Breast epithelium (tissue), 4 donors: ENCODE data around the gene KRT23. TPM values are rescaled to one million over a fixed set of nuclear protein-coding genes. Genes with fewer than 3 reads are reported as not detected.

Experiments
- DNase-seq, 2 donors: peaks; one replicate each; pipeline ENCODE4 v3.0.0-alpha.2; 2019; ENCODE audit warnings: low spot score in 2 of 2
- H3K27ac ChIP-seq, 2 donors: fragments of 200-600 bp; sonication (generic) in 1 of 2; one replicate each; pipeline ENCODE4 v1.5.1; 2016 to 2019; ENCODE audit warnings: mild to moderate bottlenecking in 1 of 2
- H3K27me3 ChIP-seq, 2 donors: fragments of 200-600 bp; sonication (generic) in 1 of 2; one replicate each; pipeline versions ENCODE4 v1.5.1 to v1.6.0; 2017 to 2019; ENCODE audit warnings: control low read depth in 1 of 2, mild to moderate bottlenecking in 1 of 2
- H3K36me3 ChIP-seq: fragments of 200-600 bp; one replicate; pipeline ENCODE4 v1.5.1; 2019
- H3K4me1 ChIP-seq, 2 donors: fragments of 200-600 bp; sonication (generic); one replicate each; pipeline ENCODE4 v1.5.1; 2016 to 2019; ENCODE audit warnings: control low read depth in 1 of 2
- H3K4me3 ChIP-seq, 3 donors: fragments of 200-600 bp; sonication (generic); 1 replicate in 2 of 3; 2 replicates in 1 of 3; pipeline ENCODE4 v1.5.1; 2016 to 2019; ENCODE audit warnings: mild to moderate bottlenecking in 3 of 3, moderate library complexity in 2 of 3
- H3K9me3 ChIP-seq, 2 donors: fragments of 200-600 bp; sonication (generic) in 1 of 2; one replicate each; pipeline ENCODE4 v1.5.1; 2016 to 2019; ENCODE audit warnings: control low read depth in 1 of 2
- POLR2A ChIP-seq: fragments of 450-650 bp; IDR thresholded peaks from one replicate; pipeline ENCODE4 v1.6.1; 2016; ENCODE audit warnings: antibody characterized with exemption, mild to moderate bottlenecking, moderate library complexity
- POLR2AphosphoS5 ChIP-seq, 3 donors: sonication (generic); formaldehyde crosslinking; IDR thresholded peaks; one replicate each; pipeline ENCODE4 v1.6.1; 2017; ENCODE audit warnings: antibody characterized with exemption in 3 of 3
- intact Hi-C: fragments of 100-400 bp; cut with DNase I; formaldehyde crosslinking; loops from one replicate; pipeline ENCODE4 v1.15.1; 2023; ENCODE audit warnings: low total_unique reads
- total RNA-seq, 3 donors: library from RNA; depleted of rRNA; stranded (reverse); fragments of >200 nt; gene quantifications; one replicate each; pipeline ENCODE4 v1.1.0, GENCODE V29; 2016
- TF ChIP-seq, protein P1 (sequence below), 3 donors: fragments of 450-650 bp; IDR thresholded peaks; one replicate each; pipeline ENCODE4 v1.5.1; 2016 to 2017; ENCODE audit warnings: antibody characterized with exemption in 3 of 3, mild to moderate bottlenecking in 3 of 3, moderate library complexity in 3 of 3

KRT23 gene
- total RNA-seq, 3 donors from 2014 or later, result 37.7 to 57.5 TPM; not detected in 1

GRCh38 chr17:40980117-40980516 is 42.7 kb upstream of the KRT23 start:
- Histone ChIP-seq H3K4me3 (no peak overlapping the region), H3K4me1 (no peaks in the 10 kb centered on the region), H3K36me3 (no peaks in the 10 kb centered on the region), H3K27ac (no peak overlapping the region), H3K27me3 (no peaks in the 10 kb centered on the region), H3K9me3 (no peaks in the 10 kb centered on the region)
- TF ChIP-seq, protein P1, sequence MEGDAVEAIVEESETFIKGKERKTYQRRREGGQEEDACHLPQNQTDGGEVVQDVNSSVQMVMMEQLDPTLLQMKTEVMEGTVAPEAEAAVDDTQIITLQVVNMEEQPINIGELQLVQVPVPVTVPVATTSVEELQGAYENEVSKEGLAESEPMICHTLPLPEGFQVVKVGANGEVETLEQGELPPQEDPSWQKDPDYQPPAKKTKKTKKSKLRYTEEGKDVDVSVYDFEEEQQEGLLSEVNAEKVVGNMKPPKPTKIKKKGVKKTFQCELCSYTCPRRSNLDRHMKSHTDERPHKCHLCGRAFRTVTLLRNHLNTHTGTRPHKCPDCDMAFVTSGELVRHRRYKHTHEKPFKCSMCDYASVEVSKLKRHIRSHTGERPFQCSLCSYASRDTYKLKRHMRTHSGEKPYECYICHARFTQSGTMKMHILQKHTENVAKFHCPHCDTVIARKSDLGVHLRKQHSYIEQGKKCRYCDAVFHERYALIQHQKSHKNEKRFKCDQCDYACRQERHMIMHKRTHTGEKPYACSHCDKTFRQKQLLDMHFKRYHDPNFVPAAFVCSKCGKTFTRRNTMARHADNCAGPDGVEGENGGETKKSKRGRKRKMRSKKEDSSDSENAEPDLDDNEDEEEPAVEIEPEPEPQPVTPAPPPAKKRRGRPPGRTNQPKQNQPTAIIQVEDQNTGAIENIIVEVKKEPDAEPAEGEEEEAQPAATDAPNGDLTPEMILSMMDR (IDR thresholded peaks at IDR 0.05), result no peak
- TF ChIP-seq POLR2AphosphoS5 (IDR thresholded peaks at IDR 0.05) (no peak), POLR2A (no peak)
- intact Hi-C loops, result loop anchor here (5.0 kb wide), 1 partner anchor 122 kb away; the partner anchor contains the start of gene KRTAP4-16
- no peak for DNase-seq

DNA sequence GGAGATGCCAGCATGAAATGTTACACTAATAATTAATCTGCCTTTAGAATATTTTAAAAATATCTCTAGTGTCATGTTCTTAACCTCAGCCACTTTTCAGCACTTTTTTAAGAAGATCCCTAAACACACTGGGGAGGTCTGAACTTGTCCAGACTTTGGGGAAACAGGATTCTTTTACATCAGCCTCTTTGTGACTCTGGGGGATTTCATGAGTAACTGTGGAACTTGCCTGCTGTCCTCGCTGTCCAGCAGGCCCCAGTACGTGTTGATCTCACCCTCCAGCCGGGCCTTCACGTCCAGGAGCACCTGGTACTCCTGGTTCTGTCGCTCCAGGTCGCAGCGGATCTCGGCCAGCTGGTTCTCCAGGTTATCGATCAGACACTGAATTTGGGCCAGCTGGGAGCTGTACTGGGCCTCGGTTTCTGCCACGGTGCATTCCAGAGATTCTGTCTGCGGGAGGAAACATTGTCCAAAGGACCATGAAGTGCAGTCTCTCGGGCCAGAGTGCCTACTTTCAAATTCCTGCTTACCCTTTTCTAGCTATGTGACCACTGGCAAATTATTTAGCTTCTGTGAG is 41.2 kb upstream of the KRT23 start:
- Histone ChIP-seq H3K27me3 (no peaks in the 10 kb centered on the region), H3K27ac (peak overlapping the region; percentile 64 to 82), H3K4me1 (no peaks in the 10 kb centered on the region), H3K4me3 (no peak overlapping the region), H3K9me3 (no peaks in the 10 kb centered on the region), H3K36me3 (no peaks in the 10 kb centered on the region)
- no peak for DNase-seq
- intact Hi-C loops, result no loop called here
- no peak for TF ChIP-seq POLR2A
- TF ChIP-seq, protein P1 (IDR thresholded peaks at IDR 0.05), result no peak
- TF ChIP-seq POLR2AphosphoS5 (IDR thresholded peaks at IDR 0.05), result no peak

DNA sequence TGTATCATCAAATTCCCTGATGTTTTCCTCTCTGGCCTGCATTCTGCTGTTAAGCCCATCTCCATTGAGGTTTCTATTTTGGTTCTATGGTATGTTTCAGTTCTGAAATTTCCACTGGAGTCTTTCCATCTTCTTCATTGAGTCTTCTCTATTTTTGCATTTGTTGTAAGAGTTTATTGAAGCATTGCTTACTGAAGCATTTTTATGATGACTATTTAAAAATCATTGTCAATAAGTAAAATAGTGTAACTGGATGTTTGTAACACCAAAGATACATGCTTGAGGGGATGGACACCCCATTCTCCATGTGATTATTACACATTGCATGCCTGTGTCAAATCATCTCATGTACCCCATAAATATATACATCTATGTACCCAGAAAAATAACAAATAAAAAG is 38.1 kb upstream of the KRT23 start:
- no peak for DNase-seq
- H3K9me3 ChIP-seq, result no peaks in the 10 kb centered on the region
- TF ChIP-seq POLR2AphosphoS5 (IDR thresholded peaks at IDR 0.05) (no peak), POLR2A (no peak)
- TF ChIP-seq, protein P1 (IDR thresholded peaks at IDR 0.05), result no peak
- intact Hi-C loops, result no loop called here
- no peak overlapping the region for H3K4me3 ChIP-seq
- no peaks in the 10 kb centered on the region for H3K27me3 ChIP-seq
- no peaks in the 10 kb centered on the region for H3K36me3 ChIP-seq
- H3K4me1 ChIP-seq, result no peaks in the 10 kb centered on the region
- H3K27ac ChIP-seq, result no peak overlapping the region

DNA sequence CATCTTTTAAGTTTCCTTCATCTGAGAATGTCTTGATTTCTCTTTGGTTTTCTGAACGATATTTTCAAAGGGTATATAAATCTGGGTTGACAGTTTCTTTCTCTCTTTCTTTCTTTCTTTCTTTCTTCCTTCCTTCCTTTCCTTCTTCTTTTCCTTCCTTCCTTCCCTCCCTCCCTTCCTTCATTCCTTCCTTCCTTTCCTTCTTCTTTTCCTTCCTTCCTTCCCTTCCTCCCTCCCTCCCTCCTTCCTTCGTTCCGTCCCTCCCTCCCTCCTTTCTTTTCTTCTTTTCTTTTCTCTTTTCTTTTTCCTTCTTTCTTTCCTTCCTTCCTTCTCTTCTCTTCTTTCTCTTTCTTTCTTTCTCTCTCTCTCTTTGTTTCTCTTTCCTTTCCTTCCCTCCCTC is 36.9 kb upstream of the KRT23 start:
- no peaks in the 10 kb centered on the region for H3K4me1 ChIP-seq
- no peak overlapping the region for H3K27ac ChIP-seq
- no peaks in the 10 kb centered on the region for H3K9me3 ChIP-seq
- H3K27me3 ChIP-seq, result no peaks in the 10 kb centered on the region
- no peak overlapping the region for H3K4me3 ChIP-seq
- DNase-seq, result no peak
- no peaks in the 10 kb centered on the region for H3K36me3 ChIP-seq
- intact Hi-C loops, result no loop called here
- TF ChIP-seq POLR2AphosphoS5 (IDR thresholded peaks at IDR 0.05) (no peak), POLR2A (no peak)
- TF ChIP-seq, protein P1 (IDR thresholded peaks at IDR 0.05), result no peak

- no peaks in the 10 kb centered on the region for H3K27me3 ChIP-seq
- no peaks in the 10 kb centered on the region for H3K9me3 ChIP-seq
- H3K36me3 ChIP-seq, result no peaks in the 10 kb centered on the region
- no peaks in the 10 kb centered on the region for H3K4me1 ChIP-seq
- no peak for DNase-seq
- no peak overlapping the region for H3K27ac ChIP-seq
- TF ChIP-seq POLR2A, result no peak
- TF ChIP-seq POLR2AphosphoS5 (IDR thresholded peaks at IDR 0.05), result no peak
- TF ChIP-seq, protein P1 (IDR thresholded peaks at IDR 0.05), result no peak
- intact Hi-C loops, result no loop called here
- H3K4me3 ChIP-seq, result no peak overlapping the region
Observed at GRCh38 chr17:40967582-40967981, 30.1 kb upstream of the KRT23 start.
